Spinal cord (tissue), 10 donors: ENCODE measurements around the gene CLN5. TPM values are rescaled to one million over a fixed set of nuclear protein-coding genes. Genes with fewer than 3 reads are reported as not detected.

ENCODE experiments used
- DNase-seq, 6 donors: peaks; one replicate each; pipeline versions ENCODE4 v3.0.0 to v3.0.0-alpha.2; 2013 to 2015; ENCODE audit warnings: low spot score in 6 of 6, low read depth in 4 of 6
- H3K27ac ChIP-seq: one replicate; pipeline ENCODE4 v1.5.1; 2013; ENCODE audit warnings: low read depth, low read length, control low read depth
- H3K27me3 ChIP-seq: one replicate; pipeline ENCODE4 v1.6.1; 2013; ENCODE audit warnings: low read length; ENCODE audit not compliant: control insufficient read depth, insufficient read depth
- H3K36me3 ChIP-seq: one replicate; pipeline ENCODE4 v1.6.1; 2013; ENCODE audit warnings: low read length; ENCODE audit not compliant: control insufficient read depth, insufficient read depth
- H3K4me1 ChIP-seq: one replicate; pipeline ENCODE4 v1.6.1; 2013; ENCODE audit warnings: low read length; ENCODE audit not compliant: control insufficient read depth, insufficient read depth
- H3K4me3 ChIP-seq: one replicate; pipeline ENCODE4 v1.5.1; 2013; ENCODE audit warnings: low read depth, low read length, control low read depth
- H3K9me3 ChIP-seq: one replicate; pipeline ENCODE4 v1.6.1; 2013; ENCODE audit warnings: low read length; ENCODE audit not compliant: control insufficient read depth, insufficient read depth
- WGBS: methylation state at CpG from one replicate; pipeline ENCODE4 v1.1.5; 2013; ENCODE audit warnings: missing lambda C conversion rate; ENCODE audit not compliant: insufficient coverage; 5-methylcytosine and 5-hydroxymethylcytosine counted together
- polyA plus RNA-seq, 2 donors: library from polyadenylated mRNA; unstranded; fragments of 120-200 nt; gene quantifications; one replicate each; pipeline ENCODE4 v1.2.1, GENCODE V29; 2013; ENCODE audit not compliant: insufficient read length in 2 of 2
- total RNA-seq, 2 donors: library from RNA; depleted of rRNA in 1 of 2; stranded (reverse); fragments of 120-200 nt in 1 of 2; fragments of >200 nt in 1 of 2; gene quantifications; one replicate each; pipeline versions ENCODE4 v1.2.3 to v1.2.4, GENCODE V29; 2013 to 2014
- donor health status: healthy.

Gene CLN5
- total and polyA plus RNA-seq, 4 donors = 33.1 to 55.9 (median 39.8) TPM

- Histone ChIP-seq H3K27ac (peak overlapping the region; percentile 97), H3K4me3 (no peak overlapping the region)
Measured at GRCh38 chr13:77028202-77028601, 36.3 kb downstream of the CLN5 start.

GRCh38 chr13:77029436-77029835 is 37.6 kb downstream of the CLN5 start:
- Histone ChIP-seq H3K4me3 (no peak overlapping the region), H3K27ac (no peak overlapping the region), H3K36me3 (no peaks in the 10 kb centered on the region), H3K9me3 (no peaks in the 10 kb centered on the region), H3K27me3 (no peaks in the 10 kb centered on the region), H3K4me1 (peaks cover 8% of the 10 kb centered on the region)
- DNase-seq = no peak
- no CpG with 5 or more reads among the region's 1 CpG for WGBS

More at GRCh38 chr13:77028202-77028601, 36.3 kb downstream of the CLN5 start:
- H3K27me3 ChIP-seq = no peaks in the 10 kb centered on the region
- H3K36me3 ChIP-seq = no peaks in the 10 kb centered on the region
- peaks cover 8% of the 10 kb centered on the region for H3K4me1 ChIP-seq
- 51% methylated on average over 4 of the region's 5 CpGs for WGBS
- peak in 2 of 6 donors; percentile 17 to 47 for DNase-seq
- no peaks in the 10 kb centered on the region for H3K9me3 ChIP-seq

GRCh38 chr13:77031656-77032243 is 39.9 kb downstream of the CLN5 start:
- peak overlapping the region; percentile 16 for H3K27ac ChIP-seq
- no peaks in the 10 kb centered on the region for H3K9me3 ChIP-seq
- whole genome bisulfite sequencing = 45% methylated on average over 1 of the region's 6 CpGs
- H3K4me3 ChIP-seq = no peak overlapping the region
- H3K36me3 ChIP-seq = no peaks in the 10 kb centered on the region
- peak in 2 of 6 donors; percentile 19 to 70 for DNase-seq
- H3K4me1 ChIP-seq = peaks cover 3% of the 10 kb centered on the region
- H3K27me3 ChIP-seq = no peaks in the 10 kb centered on the region

- 100% methylated on average over 2 of the region's 4 CpGs for WGBS
- no peak for DNase-seq
- peaks cover 3% of the 10 kb centered on the region for H3K4me1 ChIP-seq
Measured at GRCh38 chr13:77033717-77034302, 41.9 kb downstream of the CLN5 start.

GRCh38 chr13:77034881-77035280 is 43.0 kb downstream of the CLN5 start:
- Histone ChIP-seq H3K4me3 (no peak overlapping the region), H3K36me3 (no peaks in the 10 kb centered on the region), H3K9me3 (no peaks in the 10 kb centered on the region), H3K27ac (peak overlapping the region; percentile 22), H3K4me1 (peaks cover 3% of the 10 kb centered on the region), H3K27me3 (no peaks in the 10 kb centered on the region)
- WGBS = 100% methylated on average over 3 of the region's 5 CpGs
- DNase-seq = no peak

More at GRCh38 chr13:77033717-77034302, 41.9 kb downstream of the CLN5 start:
- Histone ChIP-seq H3K9me3 (no peaks in the 10 kb centered on the region), H3K27me3 (no peaks in the 10 kb centered on the region), H3K27ac (no peak overlapping the region), H3K4me3 (no peak overlapping the region), H3K36me3 (no peaks in the 10 kb centered on the region)

- Histone ChIP-seq H3K9me3 (no peaks in the 10 kb centered on the region), H3K27ac (peak overlapping the region; percentile 70), H3K27me3 (no peaks in the 10 kb centered on the region), H3K36me3 (peaks cover 2% of the 10 kb centered on the region), H3K4me1 (peaks cover 6% of the 10 kb centered on the region), H3K4me3 (no peak overlapping the region)
- DNase-seq = peak in 3 of 6 donors; percentile 71 to 88 (median 88)
- WGBS = no CpG with 5 or more reads among the region's 1 CpG
Measured at GRCh38 chr13:77036279-77036678, 44.4 kb downstream of the CLN5 start.

GRCh38 chr13:77038907-77039480 is 47.1 kb downstream of the CLN5 start:
- DNase-seq = no peak
- Histone ChIP-seq H3K9me3 (no peaks in the 10 kb centered on the region), H3K4me1 (peaks cover 3% of the 10 kb centered on the region), H3K27me3 (no peaks in the 10 kb centered on the region), H3K27ac (no peak overlapping the region), H3K4me3 (no peak overlapping the region), H3K36me3 (peaks cover 9% of the 10 kb centered on the region)
- WGBS = no CpG with 5 or more reads among the region's 5 CpGs

- Histone ChIP-seq H3K27me3 (no peaks in the 10 kb centered on the region), H3K9me3 (no peaks in the 10 kb centered on the region), H3K4me3 (no peak overlapping the region), H3K27ac (no peak overlapping the region), H3K4me1 (peaks cover 3% of the 10 kb centered on the region), H3K36me3 (peaks cover 11% of the 10 kb centered on the region)
- DNase-seq = no peak
- WGBS = 100% methylated on average over 1 of the region's 7 CpGs
Measured at GRCh38 chr13:77040076-77040475, 48.2 kb downstream of the CLN5 start.

- no peak overlapping the region for H3K27ac ChIP-seq
- no peak overlapping the region for H3K4me3 ChIP-seq
- peaks cover 11% of the 10 kb centered on the region for H3K36me3 ChIP-seq
- no peaks in the 10 kb centered on the region for H3K9me3 ChIP-seq
- H3K27me3 ChIP-seq = no peaks in the 10 kb centered on the region
- DNase-seq = no peak
- WGBS = 82% methylated on average over 9 of the region's 9 CpGs
- H3K4me1 ChIP-seq = peaks cover 3% of the 10 kb centered on the region
Measured at GRCh38 chr13:77040835-77041234, 49.0 kb downstream of the CLN5 start.
